ENCODE results near the gene SFTPB. TPM values are rescaled to one million over a fixed set of nuclear protein-coding genes. Genes with fewer than 3 reads are reported as not detected.

Gene SFTPB
- polyA plus RNA-seq, 4 donors, result 0.09 to 0.57 (median 0.14) TPM; not detected in 1

DNA sequence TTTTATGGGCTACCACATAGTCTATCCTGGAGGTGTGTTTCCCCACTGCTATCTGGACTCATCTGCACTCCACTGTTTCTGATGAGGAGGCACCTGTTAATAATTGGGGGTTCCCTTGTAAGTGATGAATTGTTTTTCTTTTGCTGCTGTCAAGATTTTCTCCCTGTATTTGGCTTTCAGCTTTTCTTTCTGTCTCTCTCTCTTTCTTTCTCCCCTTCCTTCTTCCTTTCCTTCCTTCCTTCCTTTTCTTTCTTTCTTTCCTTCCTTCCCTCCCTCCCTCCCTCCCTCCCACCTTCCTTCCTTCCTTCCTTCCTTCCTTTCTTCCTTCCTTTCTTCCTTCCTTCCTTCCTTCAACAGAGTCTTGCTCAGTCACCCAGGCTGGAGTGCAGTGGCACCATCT, 35.3 kb upstream of the SFTPB start:
- no peak for DNase-seq (ENCODE audit: low read depth in 4 of 4, low spot score in 3 of 4)

DNA sequence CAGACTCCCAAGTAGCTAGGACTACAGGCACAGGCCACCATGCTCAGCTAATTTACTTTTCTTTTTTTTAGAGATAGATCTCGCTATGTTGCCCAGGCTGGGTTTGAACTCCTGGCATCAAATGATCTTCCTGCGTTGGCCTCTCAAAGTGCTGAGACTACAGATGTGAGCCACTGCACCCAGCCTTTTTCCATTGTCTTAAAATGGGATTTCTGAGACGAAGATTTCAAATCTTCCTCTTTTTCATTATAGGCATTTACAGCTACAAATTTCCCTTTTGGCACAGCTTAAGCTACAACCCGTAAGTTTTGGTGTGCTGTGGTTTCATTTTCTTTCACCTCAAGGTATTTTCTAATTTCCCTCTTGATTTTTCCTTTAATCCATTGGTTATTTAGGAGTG, 34.8 kb upstream of the SFTPB start:
- no peak for DNase-seq (ENCODE audit: low read depth in 4 of 4, low spot score in 3 of 4)

DNA sequence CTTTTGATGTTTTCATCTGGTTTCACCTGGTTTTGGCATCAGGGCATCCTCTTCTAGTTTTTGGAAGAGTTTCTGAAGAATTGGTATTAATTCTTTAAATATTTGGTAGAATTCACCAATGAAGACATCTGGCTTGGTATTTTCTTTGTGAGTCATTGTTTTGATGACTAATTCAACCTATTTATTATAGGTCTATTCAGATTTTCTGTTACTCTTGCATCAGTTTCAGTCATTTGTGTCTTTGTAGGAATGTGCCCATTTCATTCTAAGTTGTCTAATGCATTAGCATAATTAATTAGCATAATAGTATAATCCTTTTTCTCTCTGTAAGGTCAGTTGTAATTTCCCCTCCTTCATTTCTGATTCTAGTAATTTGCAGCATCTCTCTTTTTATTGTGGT, 34.2 kb upstream of the SFTPB start:
- DNase-seq (ENCODE audit: low read depth in 4 of 4, low spot score in 3 of 4), result no peak

DNA sequence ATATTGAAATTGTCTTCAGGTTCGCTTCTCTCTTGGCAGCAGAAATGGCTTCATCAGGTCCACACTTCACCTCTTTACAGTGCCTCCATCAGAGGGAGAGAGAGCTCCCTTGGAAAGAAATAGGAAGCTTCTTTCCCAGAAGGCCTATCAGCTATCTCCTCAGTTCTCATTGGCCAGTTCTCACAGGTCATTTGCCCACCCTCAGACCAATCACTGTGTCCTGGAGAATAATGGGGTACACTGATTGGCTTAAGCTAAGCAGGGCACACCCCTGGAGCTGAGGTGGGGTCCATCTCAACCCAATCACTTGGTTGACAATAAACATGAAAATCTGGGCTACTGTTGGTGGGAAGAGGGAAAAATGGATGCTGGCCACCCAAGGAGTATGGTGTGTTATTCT, 31.3 kb upstream of the SFTPB start:
- no peak for DNase-seq (ENCODE audit: low read depth in 4 of 4, low spot score in 3 of 4)

DNA sequence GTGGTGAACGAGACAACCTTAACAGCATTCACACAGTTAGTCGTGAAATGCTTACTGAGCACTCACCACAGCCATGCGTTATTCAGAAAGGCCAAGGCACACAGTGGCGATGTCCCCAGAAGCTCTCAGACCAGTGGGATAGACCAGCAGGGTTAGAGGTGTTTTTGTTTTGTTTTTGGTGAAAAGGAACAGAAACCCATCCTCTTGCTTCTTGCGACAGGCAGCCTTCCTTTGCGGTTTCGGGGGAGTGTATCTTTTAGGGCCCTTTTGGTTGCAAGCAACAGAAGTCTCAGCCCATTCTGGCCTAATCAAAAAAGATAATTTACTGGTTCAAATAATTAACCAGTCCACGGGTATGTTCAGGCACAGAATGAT, 30.9 kb upstream of the SFTPB start:
- DNase-seq (ENCODE audit: low read depth in 4 of 4, low spot score in 3 of 4), result no peak

DNA sequence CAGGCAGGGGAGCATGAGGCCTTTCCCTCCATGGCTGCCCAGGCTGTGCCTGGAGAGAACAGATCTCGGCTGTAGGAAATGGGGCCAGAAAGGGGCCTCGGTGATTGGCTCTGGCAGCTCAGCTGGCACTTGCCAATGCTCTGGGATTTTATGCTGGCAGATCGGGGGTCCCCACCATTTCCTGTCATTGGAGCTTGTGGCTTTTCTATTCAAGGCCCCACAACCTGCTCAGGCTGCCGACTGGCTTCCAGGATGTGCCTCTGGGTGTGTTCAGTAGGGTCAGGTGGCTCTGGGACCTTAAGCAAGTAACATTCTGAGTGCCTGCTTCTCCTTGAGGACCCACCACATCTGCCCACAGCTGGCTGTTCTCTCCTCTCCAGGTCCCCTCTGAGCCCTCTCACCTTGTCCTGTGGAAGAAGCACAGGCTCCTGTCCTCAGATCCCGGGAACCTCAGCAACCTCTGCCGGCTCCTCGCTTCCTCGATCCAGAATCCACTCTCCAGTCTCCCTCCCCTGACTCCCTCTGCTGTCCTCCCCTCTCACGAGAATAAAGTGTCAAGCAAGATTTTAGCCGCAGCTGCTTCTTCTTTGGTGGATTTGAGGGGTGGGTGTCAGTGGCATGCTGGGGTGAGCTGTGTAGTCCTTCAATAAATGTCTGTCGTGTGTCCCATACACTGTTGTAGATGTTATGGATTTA, 30.3 kb upstream of the SFTPB start:
- DNase-seq (ENCODE audit: low read depth in 4 of 4, low spot score in 3 of 4), result no peak

DNA sequence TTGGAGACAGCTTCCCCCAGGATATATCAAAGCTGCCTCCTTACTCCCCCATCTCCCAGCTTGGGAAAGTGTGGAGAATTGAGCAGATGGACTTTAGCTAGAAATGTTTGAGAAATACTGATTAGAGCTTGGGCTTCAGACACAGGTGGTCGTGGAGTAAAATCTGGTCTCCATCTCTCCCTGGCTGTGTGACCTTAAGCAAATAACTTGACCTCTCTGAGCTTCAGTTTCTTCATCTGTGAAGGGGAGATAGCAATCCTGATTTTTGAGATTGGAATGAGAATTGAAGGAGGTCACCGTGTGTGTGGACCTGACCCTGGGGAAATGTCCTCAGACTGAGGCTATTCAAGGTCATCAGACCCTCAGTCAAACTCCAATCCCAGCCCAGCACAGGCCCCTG, 29.7 kb upstream of the SFTPB start:
- DNase-seq (ENCODE audit: low read depth in 4 of 4, low spot score in 3 of 4), result no peak

DNA sequence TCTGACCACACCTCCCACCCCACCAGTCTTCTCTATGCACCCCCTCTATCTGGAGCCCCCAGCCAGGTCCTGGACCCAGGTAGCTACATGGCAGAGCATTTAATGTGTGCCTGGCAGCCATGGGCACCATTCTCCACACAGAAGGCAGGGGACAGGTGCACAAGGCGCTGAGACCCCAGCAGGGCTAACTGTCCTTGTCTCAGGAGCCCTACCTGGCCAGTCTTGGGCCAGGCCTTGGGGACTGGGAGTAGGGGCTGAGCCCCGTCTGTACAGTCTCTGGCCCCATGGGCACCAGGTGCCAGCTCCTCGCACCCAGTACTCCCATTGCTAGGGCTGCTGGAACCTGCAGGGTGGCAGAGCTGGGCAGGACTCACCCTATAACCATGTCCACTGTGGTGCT, 29.1 kb upstream of the SFTPB start:
- no peak for DNase-seq (ENCODE audit: low read depth in 4 of 4, low spot score in 3 of 4)

DNA sequence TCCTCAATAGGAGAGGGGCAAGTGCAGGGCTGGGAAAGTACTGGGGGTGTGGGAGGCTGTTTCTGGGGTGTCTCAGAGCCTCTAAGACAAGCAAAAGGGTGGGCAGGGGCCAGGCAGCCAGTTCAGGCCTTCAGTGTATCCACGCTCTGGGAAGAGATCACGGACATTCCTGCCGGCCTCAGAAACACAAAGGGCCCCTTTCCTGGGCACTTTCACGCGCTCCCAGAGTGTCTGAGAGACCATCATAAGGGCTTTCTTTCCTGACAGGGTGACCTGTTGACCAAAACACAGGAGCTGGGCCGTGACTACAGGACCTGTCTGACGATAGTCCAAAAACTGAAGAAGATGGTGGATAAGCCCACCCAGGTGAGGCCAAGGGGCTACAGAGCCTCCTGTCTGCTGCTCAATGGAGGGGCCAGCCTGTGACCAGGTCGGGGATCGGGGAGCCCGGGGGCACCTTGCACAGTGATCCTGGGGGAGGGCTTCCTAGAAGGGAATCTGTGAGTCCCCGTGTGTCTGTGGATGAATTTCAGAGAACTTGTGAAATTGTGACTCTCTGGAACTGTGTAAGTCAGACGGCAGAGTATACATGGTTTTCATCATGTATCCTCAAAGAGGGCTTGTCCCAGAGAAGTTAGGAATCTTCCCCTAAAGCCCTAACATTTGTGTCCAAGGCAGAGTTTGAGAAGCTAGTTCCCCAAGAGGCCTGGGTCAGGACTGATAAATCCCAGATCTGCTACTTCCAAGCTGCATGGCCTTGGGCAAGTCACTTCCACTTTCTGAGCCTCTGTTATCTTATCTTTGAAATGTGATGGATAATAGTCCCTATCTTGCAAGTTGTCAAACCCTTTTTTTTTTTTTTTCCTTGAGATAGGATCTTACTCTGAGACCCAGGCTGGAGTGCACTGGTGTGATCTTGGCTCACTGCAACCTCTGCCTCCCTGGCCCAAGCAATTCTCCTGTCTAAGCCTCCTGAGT, 28.0 kb upstream of the SFTPB start:
- no peak for DNase-seq (ENCODE audit: low read depth in 4 of 4, low spot score in 3 of 4)

DNA sequence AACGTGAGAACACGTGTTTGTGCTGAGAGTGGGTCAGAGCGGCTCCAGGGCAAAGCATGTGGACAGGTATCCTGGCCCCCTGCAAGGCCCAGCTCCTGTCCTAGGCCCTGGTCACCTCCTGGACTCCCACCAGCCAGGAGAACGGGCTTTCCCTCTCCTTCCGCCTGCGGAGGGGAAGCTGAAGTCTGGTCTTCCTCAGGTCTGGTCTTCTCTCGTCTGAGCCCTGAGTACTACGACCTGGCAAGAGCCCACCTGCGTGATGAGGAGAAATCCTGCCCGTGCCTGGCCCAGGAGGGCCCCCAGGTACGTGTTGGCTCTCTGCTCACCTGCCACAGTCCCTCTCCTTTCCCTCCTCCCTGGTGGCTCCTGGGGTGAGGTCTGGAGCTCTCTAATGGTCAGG, 27.1 kb upstream of the SFTPB start:
- no peak for DNase-seq (ENCODE audit: low read depth in 4 of 4, low spot score in 3 of 4)

DNA sequence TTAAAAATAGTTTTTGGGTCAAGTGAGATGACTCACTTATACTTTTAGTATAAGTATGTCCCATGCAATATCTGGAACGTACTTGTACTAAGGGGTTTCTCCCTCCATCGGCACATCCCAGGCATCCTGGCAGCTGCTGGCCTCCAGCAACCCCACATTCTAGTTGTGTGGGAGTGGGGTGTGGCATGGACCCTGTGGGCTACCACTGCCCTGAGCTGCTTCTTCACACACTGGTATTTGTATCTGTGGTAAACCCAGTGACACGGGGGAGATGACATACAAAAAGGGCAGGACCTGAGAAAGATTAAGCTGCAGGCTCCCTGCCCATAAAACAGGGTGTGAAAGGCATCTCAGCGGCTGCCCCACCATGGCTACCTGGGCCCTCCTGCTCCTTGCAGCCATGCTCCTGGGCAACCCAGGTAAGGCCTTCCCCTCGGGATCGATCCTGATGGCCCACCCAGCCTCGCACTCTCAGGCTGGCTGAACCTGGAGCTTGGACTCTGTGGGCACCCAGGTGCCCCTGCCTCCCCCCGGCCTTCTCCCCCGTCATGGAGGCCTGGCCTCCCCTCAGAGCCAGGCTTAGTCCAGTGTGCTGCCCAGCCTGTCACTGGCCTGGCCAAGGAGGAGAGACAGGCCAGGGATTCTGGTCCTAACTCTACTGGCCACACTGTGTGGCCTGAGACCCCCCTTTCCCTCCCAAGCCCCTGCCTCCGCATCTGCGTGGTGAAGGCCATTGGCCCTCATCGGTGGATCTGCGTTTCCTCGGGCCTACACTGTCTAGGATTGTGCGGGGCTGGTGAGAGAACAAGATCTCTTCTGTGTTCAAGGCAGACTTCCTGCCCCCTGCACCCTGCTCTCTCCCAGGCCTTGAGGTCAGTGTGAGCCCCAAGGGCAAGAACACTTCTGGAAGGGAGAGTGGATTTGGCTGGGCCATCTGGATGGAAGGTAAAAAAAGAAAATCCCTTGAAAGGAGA, 26.3 kb upstream of the SFTPB start, which contains the start of gene GNLY:
Gene GNLY (plus strand): TSS at position 307 of the 974 bp plus-strand sequence. CDS start 61 bp downstream, at position 368.
- DNase-seq (ENCODE audit: low read depth in 4 of 4, low spot score in 3 of 4), result no peak

DNA sequence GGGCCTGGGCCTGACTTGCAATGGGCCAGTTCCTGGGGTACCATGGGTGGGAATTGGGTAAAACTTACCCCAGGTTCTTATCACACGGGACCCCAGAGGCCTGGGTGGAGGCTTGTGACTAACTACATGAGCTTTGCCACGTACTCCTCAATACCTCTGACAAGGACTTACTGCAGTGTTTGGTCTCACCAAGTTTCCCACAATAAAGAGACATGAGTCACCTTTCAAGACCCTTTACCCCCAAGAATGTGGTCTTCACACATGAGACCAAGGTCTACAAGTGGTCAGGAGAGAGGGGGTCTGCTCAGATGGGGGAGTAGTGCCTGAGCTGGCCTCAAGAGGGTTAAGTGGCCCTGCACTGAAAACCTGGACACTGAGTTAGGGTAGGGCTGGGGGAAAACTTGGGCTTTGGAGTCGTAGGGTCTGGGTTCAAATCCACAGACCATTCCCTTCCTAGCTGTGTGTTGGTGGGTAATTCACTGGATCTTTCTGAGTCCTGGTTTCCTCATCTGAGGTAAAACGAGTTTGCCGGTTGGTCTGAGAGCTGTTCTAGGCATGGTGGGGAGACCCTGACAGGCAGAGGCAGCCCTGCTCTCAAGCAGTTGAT, 24.1 kb upstream of the SFTPB start:
- DNase-seq (ENCODE audit: low read depth in 4 of 4, low spot score in 3 of 4), result no peak

DNA sequence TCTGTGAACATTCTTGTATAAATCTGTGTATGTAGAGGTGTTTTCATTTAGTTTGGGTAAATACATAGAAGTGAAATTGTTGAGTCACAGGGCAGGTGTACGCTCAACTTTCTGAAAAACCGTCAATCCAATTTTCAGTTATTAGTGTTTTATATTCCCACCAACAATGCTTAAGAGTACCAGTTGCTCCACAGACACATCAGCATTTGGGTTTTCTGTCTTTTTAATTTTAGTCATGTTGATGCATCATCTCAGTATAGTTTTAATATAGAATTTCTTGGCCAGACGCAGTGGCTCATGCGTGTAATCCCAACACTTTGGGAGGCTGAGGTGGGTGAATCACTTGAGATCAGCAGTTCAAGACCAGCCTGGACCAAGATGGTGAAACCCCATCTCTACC, 22.9 kb upstream of the SFTPB start:
- no peak for DNase-seq (ENCODE audit: low read depth in 4 of 4, low spot score in 3 of 4)

DNA sequence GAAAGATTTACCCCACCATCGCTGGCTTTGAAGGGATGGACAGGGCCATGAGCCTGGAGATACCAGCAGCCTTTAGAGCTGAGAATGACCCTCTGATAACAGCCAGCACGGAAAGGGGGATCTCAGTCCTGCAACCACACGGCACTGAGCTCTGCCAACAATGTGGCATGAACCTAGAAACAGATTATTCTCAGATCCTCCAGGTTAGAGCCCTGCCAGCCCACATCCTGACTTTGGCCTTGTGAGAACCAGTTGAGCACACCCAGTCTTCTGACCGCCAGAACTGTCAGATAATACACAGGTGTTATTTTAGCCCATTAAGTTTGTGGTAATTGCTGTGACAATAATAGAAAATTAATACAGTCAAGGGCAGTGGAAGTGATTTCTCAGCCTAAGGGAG, 16.8 kb upstream of the SFTPB start:
- DNase-seq (ENCODE audit: low read depth in 4 of 4, low spot score in 3 of 4), result no peak

DNA sequence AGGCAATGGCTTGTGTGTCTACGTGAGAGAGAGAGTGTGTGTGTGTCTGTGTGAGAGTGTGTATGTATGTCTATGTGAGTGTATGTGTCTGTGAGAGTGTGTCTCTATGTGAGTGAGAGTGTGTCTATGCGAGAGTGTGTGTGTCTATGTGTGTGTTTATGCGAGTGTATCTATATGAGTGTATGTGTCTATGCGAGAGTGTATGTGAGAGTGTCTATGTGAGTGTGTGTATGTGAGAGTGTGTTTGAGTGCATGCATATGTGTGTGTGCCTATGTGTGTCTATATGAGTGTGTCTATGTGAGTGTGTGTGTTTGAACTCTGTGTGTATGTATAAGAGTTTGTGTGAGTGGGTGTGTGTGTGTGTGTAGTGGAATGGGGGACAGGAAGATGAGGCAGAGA, 16.4 kb upstream of the SFTPB start:
- DNase-seq (ENCODE audit: low read depth in 4 of 4, low spot score in 3 of 4), result no peak

DNA sequence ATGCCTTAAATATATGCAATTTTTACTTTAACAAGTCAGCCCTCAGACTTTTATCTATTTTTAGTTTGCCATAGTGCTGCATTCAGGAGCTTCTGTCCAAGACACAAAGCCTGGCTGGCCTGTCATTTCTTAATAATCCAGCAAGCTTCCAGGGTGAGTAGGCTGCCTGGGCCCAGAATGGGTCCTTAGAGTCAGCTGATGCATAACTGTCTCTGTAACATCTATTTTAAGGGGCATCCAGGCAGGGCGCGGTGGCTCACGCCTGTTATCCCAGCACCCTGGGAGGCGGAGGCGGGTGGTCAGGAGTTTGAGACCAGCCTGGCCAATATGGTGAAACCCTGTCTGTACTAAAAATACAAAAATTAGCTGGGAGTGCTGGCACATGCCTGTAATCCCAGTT, 14.4 kb upstream of the SFTPB start:
- no peak for DNase-seq (ENCODE audit: low read depth in 4 of 4, low spot score in 3 of 4)

DNA sequence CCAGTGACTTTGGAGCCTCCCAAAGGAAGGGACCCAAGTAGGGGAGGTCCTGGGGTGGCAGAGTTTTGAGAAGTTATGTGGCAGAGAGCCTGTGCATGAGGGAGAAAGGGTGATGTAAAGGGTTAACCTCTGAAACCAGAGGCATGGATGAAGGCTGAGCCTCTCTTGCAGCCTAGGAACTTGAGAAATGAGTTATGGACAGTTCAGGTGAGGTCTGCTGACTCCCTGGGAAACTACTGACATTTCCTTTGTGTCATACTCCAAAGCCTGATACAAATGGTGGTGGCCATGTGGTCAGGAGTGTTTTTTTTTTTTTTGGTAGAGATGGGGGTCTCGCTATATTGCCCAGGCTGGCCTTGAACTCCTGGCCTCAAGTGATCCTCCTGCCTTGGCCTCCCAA, 13.8 kb upstream of the SFTPB start:
- no peak for DNase-seq (ENCODE audit: low read depth in 4 of 4, low spot score in 3 of 4)

DNA sequence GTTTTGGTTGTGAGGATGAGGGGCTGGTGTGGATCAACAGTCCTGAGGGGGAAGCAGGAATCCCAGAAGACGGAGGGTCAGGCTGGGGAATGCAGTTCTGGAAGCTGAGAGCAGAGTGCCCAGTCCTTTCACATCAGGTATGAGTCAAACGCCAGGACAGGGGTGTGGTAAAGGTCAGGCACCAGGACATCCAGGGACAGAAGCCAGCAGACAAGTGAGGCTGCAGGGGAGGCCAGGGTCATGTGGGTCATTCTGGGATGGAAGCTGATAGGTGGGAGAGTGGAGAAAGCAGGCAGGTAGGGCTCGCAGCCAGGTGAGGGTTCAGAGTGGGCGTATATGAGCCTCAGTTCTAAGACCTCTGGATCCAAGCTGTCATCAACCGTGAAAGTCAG, 13.4 kb upstream of the SFTPB start:
- no peak for DNase-seq (ENCODE audit: low read depth in 4 of 4, low spot score in 3 of 4)

DNA sequence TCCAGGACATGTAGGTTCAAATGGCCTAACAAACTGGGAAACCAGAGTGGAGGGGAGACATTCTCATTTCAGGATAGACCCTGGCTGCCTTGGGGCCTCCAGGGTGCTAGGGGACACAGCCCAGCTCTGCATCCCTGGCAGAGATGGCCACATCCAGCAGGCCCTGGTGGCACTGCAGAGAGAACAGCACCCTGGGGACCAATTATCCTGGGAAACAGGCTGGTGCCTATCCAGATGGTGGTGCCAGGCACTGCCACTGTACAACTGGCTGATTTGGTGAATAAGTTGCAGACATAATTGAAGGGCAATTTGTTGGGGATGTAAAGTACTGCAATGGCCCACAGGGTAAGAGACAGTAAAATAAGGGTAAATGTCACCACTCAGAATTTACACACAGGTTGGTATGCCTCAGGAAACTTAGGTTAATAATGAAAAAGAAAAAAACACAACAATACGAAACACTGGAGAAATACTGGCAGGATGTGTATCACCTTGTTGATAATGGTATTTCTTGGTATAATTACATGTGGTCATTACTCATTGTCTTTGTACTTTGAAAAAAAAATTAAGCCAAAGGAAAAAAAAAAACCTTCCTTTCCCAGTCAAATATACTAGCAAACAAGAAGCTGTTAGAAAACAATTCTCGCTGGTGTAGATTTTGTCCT, 12.8 kb upstream of the SFTPB start:
- DNase-seq (ENCODE audit: low read depth in 4 of 4, low spot score in 3 of 4), result no peak

Measured in right renal pelvis (tissue), 4 donors.